GM18951 (cell line): ENCODE measurements around the gene TTC32.
"Not testable (repeated sequence)": the region's sequence is repeated elsewhere in the genome, so short reads cannot be mapped to it uniquely, and the experiment has no call there.

ENCODE experiments used
- POLR2A ChIP-seq: IDR thresholded peaks from 4 replicates; pipeline ENCODE4 v1.6.1; 2011; ENCODE audit warnings: mild to moderate bottlenecking; ENCODE audit not compliant: insufficient read length, insufficient read depth; ENCODE audit errors: extremely low read depth
- in situ Hi-C: fragments of 300-500 bp; cut with MboI; formaldehyde crosslinking; loops from one replicate; pipeline ENCODE4 v1.12.0; 2022; ENCODE audit warnings: low sequenced_read_pairs, mixed read lengths, inconsistent platforms; ENCODE audit not compliant: unreplicated experiment

The TTC32 gene

DNA sequence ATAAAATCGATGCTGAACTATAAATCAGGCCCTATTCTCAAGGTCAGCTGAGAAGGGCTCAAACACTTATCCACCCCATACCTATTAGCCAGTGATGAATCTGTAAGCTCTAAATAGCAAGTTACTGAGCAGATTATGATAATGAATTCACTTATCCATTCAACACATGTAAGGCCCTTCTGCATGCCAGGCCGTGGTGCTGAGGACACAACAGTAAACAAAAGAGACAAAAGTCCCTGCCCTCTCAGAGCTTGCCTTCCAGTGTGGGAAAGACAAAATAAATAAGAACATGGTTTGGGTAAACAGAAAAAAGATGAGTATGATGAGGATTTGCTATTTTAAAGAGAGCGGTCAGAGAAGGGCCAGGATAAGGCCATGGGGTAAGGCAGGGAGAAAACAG, 11.7 kb downstream of the TTC32 start:
- in situ Hi-C loops = no loop called here
- no peak for TF ChIP-seq POLR2A

DNA sequence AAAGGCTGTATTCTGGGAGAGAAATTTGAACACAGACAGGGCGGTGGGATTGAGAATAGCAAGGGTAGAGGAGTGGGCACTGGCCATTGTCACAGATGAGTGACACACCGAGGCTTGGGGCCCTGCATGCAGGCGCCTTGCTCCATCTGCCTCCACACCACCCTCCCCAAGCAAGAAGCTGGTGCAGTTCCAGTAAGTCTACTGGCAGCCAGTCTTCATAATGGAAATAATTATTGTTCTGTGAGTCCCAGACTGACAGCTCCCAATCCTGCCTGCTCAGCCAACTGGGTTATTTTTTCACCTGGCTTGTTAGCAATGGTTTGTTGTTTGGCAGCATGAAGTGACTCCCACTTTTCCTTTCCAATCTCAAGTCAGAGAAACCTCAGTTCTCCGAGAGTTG, 13.0 kb downstream of the TTC32 start:
- no peak for TF ChIP-seq POLR2A
- in situ Hi-C loops = no loop called here

DNA sequence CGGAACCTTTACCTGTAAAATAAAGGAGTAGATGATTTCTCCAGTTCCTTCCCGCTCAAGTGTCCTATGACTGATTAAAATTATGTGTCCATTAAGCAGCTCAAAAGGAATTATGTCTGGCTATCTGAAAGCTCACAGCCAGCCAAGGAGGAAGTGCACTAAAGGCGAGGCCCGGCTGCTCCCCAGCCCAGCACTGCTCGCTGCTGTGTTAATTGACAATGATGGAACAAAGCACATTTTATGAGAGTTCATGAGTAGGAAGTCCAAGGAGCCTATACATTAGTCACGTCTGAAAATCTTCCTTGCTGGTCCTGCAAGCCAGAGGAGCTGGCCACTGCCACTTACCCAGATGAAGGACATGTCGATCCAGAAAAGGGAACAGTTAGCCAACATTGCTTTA, 14.3 kb downstream of the TTC32 start:
- in situ Hi-C loops = no loop called here
- TF ChIP-seq POLR2A = no peak

DNA sequence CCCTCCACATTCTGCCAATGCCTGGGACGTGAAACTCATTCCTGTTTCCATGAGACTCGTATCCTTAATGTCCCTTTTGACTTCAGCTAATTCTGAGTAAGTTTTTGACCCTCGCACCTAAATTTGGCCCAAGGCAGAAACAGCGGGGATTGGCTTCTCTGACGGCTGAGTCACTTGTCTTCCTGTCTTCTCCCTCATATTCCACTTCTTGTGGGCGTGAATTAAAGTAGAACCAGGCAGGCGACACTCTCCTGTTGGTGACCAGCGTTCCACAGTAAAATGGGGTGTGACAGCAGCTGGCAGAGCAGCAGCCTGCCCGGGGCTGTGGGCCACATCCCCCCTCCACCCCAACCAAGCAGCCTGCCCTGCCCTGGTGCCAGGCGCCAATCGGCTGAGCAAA, 15.5 kb downstream of the TTC32 start:
- in situ Hi-C loops = no loop called here
- no peak for TF ChIP-seq POLR2A

DNA sequence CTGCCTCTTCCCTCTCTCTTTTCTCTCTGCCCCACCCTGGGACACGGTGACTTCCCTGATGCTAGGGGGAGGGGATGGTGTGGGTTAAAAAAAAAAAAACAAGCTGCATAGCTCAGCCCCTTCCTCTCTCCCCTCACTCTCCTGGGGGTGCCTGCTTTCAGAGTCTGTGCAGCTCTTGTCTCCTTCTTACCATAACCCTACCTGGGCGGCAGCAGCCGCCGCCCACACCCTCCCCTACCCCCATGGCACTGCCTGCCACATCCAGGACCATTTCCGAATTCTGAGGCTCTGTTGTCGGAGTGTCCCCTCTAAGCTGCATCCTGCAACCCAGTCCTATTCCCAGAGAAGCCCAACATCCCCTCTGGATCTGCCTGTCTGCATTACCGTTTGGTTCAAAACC, 16.0 kb downstream of the TTC32 start:
- no peak for TF ChIP-seq POLR2A
- in situ Hi-C loops = no loop called here

DNA sequence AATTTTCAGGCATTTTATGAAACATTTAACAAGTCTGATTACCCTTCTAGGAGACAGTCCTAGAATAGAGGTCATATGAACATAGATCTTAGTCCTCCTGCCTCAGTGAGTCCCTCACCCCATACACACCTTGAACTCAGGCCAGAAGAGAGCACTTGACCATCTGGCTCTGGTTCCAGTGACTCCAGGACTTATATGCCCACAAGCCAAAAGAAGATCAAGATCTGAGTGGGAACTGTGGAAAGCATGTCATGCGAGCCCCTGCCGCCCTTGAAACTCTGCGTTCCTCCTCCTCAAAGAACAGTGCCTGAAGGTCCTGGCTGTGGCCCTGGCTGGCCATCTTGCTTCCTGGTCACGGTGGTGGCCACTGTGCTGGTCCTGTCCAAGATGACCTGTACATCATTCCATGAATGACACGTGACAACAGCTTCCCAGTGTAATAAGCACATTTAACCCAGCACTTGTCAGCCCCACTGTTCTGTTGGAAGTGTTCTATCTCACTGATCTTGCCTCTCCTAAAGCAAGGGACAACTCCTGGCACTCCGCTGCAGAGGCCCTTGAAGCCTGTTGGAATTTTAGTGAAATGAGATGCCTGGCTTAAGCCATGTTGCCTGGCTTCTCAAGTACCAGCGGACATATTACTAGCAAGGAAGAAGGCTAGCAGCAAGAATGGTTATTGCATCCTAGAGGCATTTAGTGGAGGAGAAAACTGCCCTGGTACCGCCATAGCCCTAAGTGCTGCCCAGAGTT, 17.6 kb downstream of the TTC32 start:
- no peak for TF ChIP-seq POLR2A

DNA sequence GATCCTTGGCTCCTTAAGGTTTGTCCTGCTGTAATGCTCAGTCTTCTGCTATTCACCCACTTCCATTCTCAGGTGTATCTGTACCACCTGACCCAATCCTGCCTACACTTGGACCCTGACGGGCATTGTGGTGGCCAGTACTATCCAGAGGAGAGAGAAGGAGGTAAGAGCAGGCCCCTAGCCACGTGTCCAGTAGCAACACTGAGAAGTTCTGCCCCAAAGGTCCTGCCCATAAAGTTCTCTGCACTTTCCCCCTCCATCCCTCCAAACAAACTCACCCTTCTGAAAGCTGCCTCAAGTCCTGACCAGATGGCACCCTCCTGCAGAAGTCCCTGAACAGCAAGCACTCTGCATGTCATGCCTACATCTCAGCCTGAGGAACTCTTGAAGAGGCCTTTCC, 18.3 kb downstream of the TTC32 start:
- in situ Hi-C loops = no loop called here
- no peak for TF ChIP-seq POLR2A

More for the DNA sequence above, 17.6 kb downstream of the TTC32 start:
- in situ Hi-C loops = no loop called here

DNA sequence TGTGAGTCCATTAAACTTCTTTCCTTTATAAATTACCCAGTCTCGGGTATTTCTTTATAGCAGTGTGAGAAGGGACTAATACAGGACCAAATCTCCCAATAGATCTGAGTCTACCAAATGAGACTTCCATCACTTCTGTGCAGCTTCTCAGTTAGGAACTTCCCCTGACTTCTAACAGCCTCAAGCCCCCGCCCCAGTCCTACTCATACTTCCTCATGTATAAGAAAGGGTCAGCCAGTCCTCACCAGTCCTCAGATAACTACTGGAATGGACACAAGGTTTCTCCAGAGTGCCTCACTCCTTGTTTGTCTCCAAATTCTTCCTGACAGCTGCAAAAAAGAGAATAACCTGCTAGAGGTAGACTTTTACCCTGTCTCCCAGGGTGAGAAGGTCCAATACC, 19.5 kb downstream of the TTC32 start:
- TF ChIP-seq POLR2A = no peak
- in situ Hi-C loops = no loop called here

DNA sequence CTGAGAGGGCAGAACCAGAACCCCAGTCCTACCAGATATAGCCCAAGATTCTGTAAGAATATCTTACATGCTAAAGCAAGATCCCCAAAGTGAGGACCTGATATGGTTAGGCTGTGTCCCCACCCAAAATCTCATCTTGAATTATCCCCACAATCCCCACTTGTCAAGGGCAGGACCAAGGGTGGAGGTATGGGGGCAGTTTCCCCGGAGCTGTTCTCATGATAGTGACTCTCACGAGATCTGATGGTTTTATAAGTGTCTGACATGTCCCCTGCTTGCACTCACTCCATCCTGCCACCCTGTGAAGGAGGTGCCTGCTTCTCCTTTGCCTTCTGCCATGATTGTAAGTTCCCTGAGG, 19.9 kb downstream of the TTC32 start:
- in situ Hi-C loops = no loop called here
- TF ChIP-seq POLR2A = no peak

DNA sequence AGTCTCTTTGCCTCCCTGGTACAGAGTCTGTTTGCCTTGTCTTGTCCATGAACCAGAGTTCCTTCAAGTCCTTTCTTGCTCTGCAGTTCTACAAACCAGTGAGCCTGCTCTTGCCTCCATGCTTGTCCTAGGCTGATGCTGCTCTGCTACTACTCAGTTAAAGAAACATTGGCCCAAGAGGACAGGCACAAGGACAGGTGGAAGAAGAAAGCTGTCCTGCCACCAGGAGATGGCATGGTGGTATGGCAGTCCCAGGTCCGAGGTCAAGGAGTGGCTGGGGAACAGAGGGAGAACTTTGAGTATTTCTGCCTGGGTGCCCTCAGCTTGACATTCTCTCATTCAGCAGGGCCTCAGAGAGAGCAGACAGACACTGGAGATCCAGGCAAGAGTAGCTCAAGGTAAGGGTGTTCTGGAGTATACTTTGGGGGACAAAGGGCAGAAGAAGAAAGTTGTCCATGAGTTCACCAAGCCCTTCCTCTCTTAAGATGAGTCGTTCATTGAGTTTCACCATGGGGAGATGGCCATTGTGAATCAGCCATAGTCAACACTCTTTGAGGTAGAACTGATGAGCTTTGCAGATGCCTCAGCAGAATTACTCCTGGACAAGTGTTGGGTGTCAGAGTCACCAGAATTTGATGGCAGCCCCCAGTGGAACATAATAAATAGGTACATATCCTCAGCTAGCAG, 20.4 kb downstream of the TTC32 start:
- in situ Hi-C loops = no loop called here
- TF ChIP-seq POLR2A = no peak

DNA sequence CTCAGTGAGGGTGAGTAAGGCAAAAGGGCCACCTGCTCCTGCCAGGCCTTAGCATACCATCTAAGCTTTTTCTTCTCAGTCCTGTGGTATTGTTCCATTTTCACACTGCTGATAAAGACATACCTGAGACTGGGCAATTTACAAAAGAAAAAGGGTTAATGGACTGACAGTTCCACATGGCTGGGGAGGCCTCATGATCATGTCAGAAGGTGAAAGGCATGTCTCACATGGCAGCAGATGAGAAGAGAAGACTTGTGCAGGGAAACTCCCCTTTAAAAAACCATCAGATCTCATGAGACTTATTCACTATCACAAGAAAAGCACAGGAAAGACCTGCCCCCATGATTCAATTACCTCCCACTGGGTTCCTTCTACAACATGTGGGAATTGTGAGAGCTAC, 21.6 kb downstream of the TTC32 start:
- in situ Hi-C loops = not testable (repeated sequence)

DNA sequence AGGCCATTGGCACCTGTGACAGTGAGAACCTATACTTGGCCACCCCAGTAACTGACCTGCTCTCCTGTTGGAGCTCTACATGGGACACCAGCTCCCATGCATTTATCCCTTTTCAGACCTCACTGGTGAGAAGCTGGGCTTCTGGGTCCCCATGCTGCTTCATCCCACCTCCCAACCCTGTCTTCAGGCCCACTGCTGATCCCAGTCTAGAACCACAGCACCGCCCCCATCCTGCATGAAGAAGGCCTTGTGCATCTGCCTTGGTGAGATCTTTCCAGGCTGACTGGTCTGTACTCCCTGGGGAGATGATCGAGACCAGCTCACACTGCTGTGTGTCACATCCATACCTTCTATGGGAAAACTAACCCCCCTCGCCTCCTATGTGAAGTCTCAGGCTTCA, 22.7 kb downstream of the TTC32 start:
- TF ChIP-seq POLR2A = no peak
- in situ Hi-C loops = no loop called here

DNA sequence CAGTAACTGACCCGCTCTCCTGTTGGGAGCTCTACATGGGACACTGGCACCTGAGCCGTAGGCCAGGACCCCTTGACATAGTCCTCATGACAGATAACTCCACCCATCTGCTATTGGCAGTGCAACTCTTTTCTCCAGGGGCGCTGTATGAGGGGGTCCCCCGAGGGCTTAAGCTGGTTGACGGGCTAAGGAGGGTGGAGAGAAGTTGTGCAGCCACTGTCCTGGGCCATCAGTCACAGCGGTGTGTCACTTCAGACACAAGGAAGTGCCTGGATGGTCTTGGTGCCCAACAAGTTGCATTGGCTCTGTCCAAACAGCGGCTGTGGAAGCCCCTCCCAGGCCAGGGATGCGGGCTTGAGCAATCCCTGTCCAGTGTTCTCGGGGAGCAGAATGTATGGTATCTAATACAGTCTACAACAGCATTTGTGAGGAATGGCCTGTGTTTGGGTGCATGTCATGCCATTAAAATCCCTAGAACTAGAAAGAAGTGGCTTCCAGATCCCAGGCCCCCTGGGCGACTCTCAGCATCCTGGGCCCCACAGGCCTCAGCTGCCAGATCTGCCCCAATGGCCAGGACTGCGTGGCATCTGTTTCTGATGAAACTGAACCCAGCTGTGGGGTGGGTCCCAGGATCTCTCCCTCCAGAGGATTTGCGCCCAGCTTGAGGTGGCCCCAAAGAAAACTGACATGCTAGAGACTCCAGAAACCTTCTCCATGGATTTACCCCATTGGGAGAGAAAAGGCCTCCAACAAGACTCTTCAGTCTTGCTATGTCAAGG, 23.3 kb downstream of the TTC32 start:
- in situ Hi-C loops = no loop called here
- no peak for TF ChIP-seq POLR2A

DNA sequence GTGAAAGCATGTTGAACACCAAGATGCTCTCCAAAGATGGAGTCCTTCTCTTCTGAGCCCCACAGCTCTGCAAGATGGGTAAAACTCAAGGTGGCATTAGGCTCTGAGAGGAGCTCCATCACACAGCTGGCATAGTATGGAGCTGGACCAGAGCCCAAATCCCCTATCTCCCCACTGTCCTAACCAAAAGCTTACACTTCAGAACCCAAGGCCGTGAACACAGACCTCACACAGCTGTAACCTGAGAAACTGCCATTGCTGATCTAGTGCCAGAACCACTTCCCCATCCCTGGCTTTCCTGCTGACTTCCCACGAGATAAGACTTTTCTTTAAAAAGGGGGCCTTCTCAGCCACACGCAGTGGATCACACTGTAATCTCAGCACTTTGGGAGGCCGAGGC, 25.0 kb downstream of the TTC32 start:
- no peak for TF ChIP-seq POLR2A
- in situ Hi-C loops = no loop called here

DNA sequence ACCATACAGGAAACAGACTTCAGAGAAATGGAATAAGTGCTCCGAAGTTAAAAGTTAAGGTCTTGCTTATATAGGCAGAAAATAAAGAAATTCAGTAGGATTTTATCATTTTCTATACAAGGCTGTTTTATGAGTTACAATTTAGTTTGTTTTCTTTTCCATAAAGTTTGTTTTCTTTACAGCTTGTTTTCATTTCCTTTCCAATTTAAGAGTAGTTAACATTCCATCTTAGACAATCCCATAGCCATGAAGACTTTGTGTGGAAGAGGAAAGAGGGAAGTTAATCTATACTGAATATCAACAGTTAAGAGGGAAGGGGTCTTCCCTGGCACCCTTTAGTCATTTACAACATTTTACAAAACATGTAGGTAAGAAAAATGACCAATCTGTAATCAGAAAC, 26.5 kb downstream of the TTC32 start:
- TF ChIP-seq POLR2A = no peak
- in situ Hi-C loops = no loop called here
